Prostate gland (tissue), 2 donors: ENCODE data around the gene CMPK1.

ENCODE experiments used
- CTCF ChIP-seq, 4 experiments: fragments of 200-600 bp in 2 of 4; fragments of 450-650 bp in 2 of 4; sonication (generic) in 2 of 4; IDR thresholded peaks; 1 replicate in 3 of 4; 2 replicates in 1 of 4; pipeline ENCODE4 v1.5.1; 2016 to 2019; ENCODE audit warnings: antibody characterized with exemption in 4 of 4, mild to moderate bottlenecking in 2 of 4, moderate library complexity in 2 of 4
- POLR2AphosphoS5 ChIP-seq: sonication (generic); formaldehyde crosslinking; IDR thresholded peaks from one replicate; pipeline ENCODE4 v1.6.1; 2017; ENCODE audit warnings: antibody characterized with exemption

- TF ChIP-seq POLR2AphosphoS5 (no peak), CTCF (IDR thresholded peaks at IDR 0.05) (no peak)
Observed at GRCh38 chr1:47326271-47326670, 7.3 kb upstream of the CMPK1 start.
